HEK293T (cell line): Measurements from ENCODE around the gene G0S2.

Source experiments
- CTCF ChIA-PET: fragments of 350-600 bp; formaldehyde crosslinking; extraction: SDS; loops from one replicate; lab custom pipeline; 2021; ENCODE audit warnings: antibody characterized with exemption, inconsistent platforms; lab: Yijun Ruan, JAX
- POLR2A ChIA-PET: fragments of 350-600 bp; formaldehyde crosslinking; extraction: SDS; loops from one replicate; lab custom pipeline; 2020; ENCODE audit warnings: antibody characterized with exemption, inconsistent platforms; lab: Yijun Ruan, JAX
- DNase-seq: peaks from one replicate; pipeline ENCODE4 v3.0.0; 2012; ENCODE audit warnings: mixed read lengths; ENCODE audit errors: extremely low spot score
- ARNT ChIP-seq: fragments of 450-650 bp; IDR thresholded peaks from 2 replicates; pipeline ENCODE4 v1.6.1; 2017; ENCODE audit warnings: mild to moderate bottlenecking
- BHLHE40 ChIP-seq: fragments of 450-650 bp; IDR thresholded peaks from 2 replicates; pipeline ENCODE4 v1.6.1; 2016; ENCODE audit warnings: mild to moderate bottlenecking, moderate library complexity, borderline replicate concordance
- CTBP1 ChIP-seq: fragments of 450-650 bp; IDR thresholded peaks from 2 replicates; pipeline ENCODE4 v1.6.1; 2016; ENCODE audit warnings: borderline replicate concordance
- ELF4 ChIP-seq: fragments of 450-650 bp; IDR thresholded peaks from 2 replicates; pipeline ENCODE4 v1.6.1; 2017; ENCODE audit warnings: antibody characterized with exemption
- FOXA1 ChIP-seq: fragments of 450-650 bp; IDR thresholded peaks from 2 replicates; pipeline ENCODE4 v1.6.1; 2016; ENCODE audit warnings: mild to moderate bottlenecking
- FOXK2 ChIP-seq: fragments of 450-650 bp; IDR thresholded peaks from 2 replicates; pipeline ENCODE4 v1.6.1; 2016; ENCODE audit warnings: mild to moderate bottlenecking
- FOXM1 ChIP-seq: fragments of 450-650 bp; IDR thresholded peaks from 2 replicates; pipeline ENCODE4 v1.6.1; 2017; ENCODE audit warnings: mild to moderate bottlenecking, borderline replicate concordance
- HDGF ChIP-seq: fragments of 450-650 bp; IDR thresholded peaks from 2 replicates; pipeline ENCODE4 v1.6.1; 2017; ENCODE audit warnings: antibody characterized with exemption, borderline replicate concordance
- L3MBTL2 ChIP-seq: fragments of 450-650 bp; conservative IDR thresholded peaks from 2 replicates; pipeline ENCODE4 v1.6.1; 2016; ENCODE audit warnings: mild to moderate bottlenecking
- LEF1 ChIP-seq: fragments of 450-650 bp; IDR thresholded peaks from 2 replicates; pipeline ENCODE4 v1.6.1; 2017; ENCODE audit warnings: mild to moderate bottlenecking, borderline replicate concordance
- NFRKB ChIP-seq: fragments of 450-650 bp; IDR thresholded peaks from 2 replicates; pipeline ENCODE4 v1.6.1; 2016; ENCODE audit warnings: mild to moderate bottlenecking, moderate library complexity
- PKNOX1 ChIP-seq: fragments of 450-650 bp; IDR thresholded peaks from 2 replicates; pipeline ENCODE4 v1.6.1; 2016
- SP1 ChIP-seq: fragments of 450-650 bp; IDR thresholded peaks from 2 replicates; pipeline ENCODE4 v1.6.1; 2017
- SUZ12 ChIP-seq: fragments of 450-650 bp; IDR thresholded peaks from 2 replicates; pipeline ENCODE4 v1.6.1; 2016; ENCODE audit warnings: mild to moderate bottlenecking
- TARDBP ChIP-seq: fragments of 450-650 bp; IDR thresholded peaks from 2 replicates; pipeline ENCODE4 v1.6.1; 2016
- ZNF384 ChIP-seq: fragments of 450-650 bp; IDR thresholded peaks from 2 replicates; pipeline ENCODE4 v1.6.1; 2016

Gene G0S2

DNA sequence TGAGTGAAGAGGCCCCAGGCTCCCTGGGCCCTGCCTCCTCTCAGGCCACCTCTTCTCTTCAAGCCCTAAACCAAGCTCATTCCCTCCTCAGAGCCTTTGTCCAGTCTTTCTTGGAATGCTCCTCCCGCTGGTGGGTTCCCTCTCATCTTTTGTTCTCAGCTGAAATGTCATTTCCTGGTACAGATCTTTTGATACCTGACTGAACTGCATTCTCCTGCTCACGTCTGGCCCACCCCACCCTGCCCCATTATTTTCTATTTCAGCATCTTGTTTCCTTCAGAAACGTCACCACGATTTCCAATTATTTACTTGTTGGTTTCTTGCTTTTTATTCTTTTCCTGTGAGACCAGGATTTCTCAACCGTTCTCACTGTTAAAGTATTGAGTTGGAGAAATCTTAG, 39.4 kb upstream of the G0S2 start:
- TF ChIP-seq CTBP1 (no peak), ARNT (no peak), PKNOX1 (no peak)
- POLR2A ChIA-PET: no interaction called here

DNA sequence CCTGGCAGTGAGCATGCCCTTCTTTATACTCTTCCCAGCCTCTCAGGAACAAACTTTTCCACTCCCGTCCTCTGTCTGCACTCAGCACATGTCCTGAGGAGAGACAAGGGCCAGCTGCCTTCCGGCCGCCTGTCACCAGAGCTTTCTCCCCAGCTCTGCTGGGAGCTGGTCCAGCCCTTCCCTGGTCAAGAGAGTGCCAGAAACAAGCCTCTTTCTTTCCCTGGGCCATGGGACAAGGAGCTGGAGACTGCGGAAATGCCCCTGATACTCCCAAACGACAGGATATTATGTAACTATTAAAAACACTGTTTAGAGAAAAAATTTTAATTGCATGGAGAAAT, 33.4 kb upstream of the G0S2 start:
- DNase-seq: no peak
- POLR2A ChIA-PET: no interaction called here
- CTCF ChIA-PET: no interaction called here
- TF ChIP-seq SUZ12 (no peak), BHLHE40 (no peak), FOXK2 (no peak), NFRKB (no peak), CTBP1 (no peak), FOXA1 (no peak), TARDBP (no peak), FOXM1 (no peak)

More for the DNA sequence above, 39.4 kb upstream of the G0S2 start:
- CTCF ChIA-PET: interaction anchor here (0.6 kb wide), 1 partner anchor 36 kb away, joined by 3 read pairs; no protein-coding TSS in a partner anchor
- no peak for DNase-seq

GRCh38 chr1:209642816-209643215, 32.4 kb upstream of the G0S2 start:
- TF ChIP-seq SUZ12: no peak
- no peak for TF ChIP-seq SP1
- TF ChIP-seq LEF1: no peak
- no peak for TF ChIP-seq ZNF384
- no peak for TF ChIP-seq ELF4
- TF ChIP-seq L3MBTL2: no peak
- no peak for TF ChIP-seq FOXA1
- no peak for TF ChIP-seq CTBP1
- TF ChIP-seq ARNT: no peak
- TF ChIP-seq NFRKB: no peak
- no peak for TF ChIP-seq TARDBP
- no peak for TF ChIP-seq FOXM1
- no peak for TF ChIP-seq FOXK2
- no peak for TF ChIP-seq HDGF
- no peak for TF ChIP-seq PKNOX1
- TF ChIP-seq BHLHE40: no peak
- no peak for DNase-seq
- POLR2A ChIA-PET: no interaction called here
- CTCF ChIA-PET: interaction anchor here (0.7 to 0.8 kb wide), 2 partner anchors 14 to 394 kb away, joined by 3 to 5 read pairs; no protein-coding TSS in a partner anchor

GRCh38 chr1:209643285-209644020, 31.8 kb upstream of the G0S2 start:
- no peak for TF ChIP-seq ARNT
- no peak for TF ChIP-seq NFRKB
- TF ChIP-seq SUZ12: no peak
- TF ChIP-seq L3MBTL2: no peak
- no peak for TF ChIP-seq SP1
- DNase-seq: no peak
- ChIA-PET CTCF (interaction anchor here (0.7 kb wide), 1 partner anchor 982 kb away, joined by 3 read pairs; no protein-coding TSS in a partner anchor), POLR2A (no interaction called here)

- no peak for TF ChIP-seq CTBP1
- CTCF ChIA-PET: interaction anchor here (0.6 to 0.9 kb wide), 2 partner anchors 31 to 103 kb away, joined by 4 to 5 read pairs; no protein-coding TSS in a partner anchor
- POLR2A ChIA-PET: interaction anchor here (1.4 kb wide), 1 partner anchor 29 kb away, joined by 3 read pairs; the partner anchor contains the start of gene G0S2
- DNase-seq: no peak
Measured at GRCh38 chr1:209645574-209646452, 29.4 kb upstream of the G0S2 start.

- no peak for DNase-seq
- POLR2A ChIA-PET: interaction anchor here (1.4 kb wide), 1 partner anchor 29 kb away, joined by 3 read pairs; the partner anchor contains the start of gene G0S2
- TF ChIP-seq ARNT (no peak), SUZ12 (no peak), ELF4 (no peak), TARDBP (no peak), SP1 (no peak), FOXA1 (no peak), BHLHE40 (no peak), L3MBTL2 (no peak), CTBP1 (no peak), PKNOX1 (no peak), LEF1 (no peak), NFRKB (no peak), FOXM1 (no peak), HDGF (no peak), ZNF384 (no peak), FOXK2 (no peak)
- CTCF ChIA-PET: interaction anchor here (0.9 kb wide), 1 partner anchor 102 kb away, joined by 4 read pairs; no protein-coding TSS in a partner anchor
Measured at GRCh38 chr1:209646558-209646957, 28.7 kb upstream of the G0S2 start.
